ENCODE data around the gene PARVB.
A peak's percentile ranks its signal among the peaks of the same experiment; 100 is the strongest.

PARVB gene

DNA sequence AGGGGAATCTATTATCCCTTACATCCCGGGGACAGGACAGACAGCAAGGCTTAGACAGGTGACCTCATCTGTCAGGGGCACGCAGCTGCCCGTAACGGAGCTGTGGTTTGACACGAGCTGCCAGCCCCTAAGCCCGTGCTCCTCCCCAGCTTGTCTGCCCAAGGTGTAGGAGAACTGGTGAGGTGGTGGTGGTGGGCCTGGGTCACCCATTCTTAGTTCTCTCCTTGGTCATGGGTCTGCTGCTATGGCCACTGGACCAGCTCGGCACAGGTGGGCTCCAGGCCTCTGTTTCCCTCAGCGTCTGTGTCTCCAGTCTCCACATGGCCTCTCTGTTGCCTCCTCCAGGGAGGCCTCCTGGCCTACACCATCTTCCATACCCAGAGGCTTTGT is 162.0 kb downstream of the PARVB start:
- no peak for DNase-seq

DNA sequence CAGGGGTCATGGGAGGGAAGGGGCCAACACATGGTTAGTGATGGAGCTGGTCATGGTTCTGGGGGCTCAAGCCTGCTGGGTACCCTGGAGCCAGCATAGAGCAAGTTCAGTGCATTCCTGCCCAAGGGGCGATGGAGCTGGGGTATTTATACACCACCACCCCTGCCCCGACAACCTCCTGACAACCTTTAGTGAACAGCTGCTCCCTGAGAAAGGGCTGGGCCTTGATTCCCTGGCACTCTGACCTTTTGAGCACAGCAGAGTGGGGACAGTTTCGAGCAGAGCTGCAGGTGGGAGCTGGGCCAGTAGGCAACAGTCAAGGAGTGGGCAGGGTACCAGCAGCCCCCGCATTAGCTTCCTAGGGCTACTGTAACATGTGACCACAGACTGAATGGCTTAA is 162.6 kb downstream of the PARVB start:
- DNase-seq: no peak

DNA sequence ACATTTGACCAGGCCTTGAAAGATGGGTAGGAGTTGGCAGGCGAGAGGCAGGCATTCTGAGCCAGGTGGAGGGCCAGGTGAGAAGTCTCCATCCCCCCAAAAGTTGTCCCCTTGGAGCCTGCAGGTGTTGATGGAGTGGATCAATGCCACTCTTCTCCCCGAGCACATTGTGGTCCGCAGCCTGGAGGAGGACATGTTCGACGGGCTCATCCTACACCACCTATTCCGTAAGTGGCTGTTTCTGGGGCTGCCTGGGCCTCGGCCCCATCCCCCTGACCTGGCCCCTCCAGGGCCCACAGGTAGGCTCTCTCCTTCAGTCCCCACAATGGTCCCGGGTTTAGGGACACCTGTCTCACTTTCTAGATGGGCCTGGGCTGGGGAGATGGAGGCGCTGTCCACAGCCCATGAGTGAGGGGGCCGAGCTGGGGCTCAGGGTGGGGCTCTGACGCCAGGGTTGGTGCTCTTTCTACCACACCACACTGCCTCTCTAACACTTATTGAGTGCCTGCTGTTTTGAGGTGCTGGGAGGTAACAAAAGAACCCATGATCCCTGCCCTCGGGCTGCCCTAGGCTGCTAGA is 163.6 kb downstream of the PARVB start:
- DNase-seq: no peak

DNA sequence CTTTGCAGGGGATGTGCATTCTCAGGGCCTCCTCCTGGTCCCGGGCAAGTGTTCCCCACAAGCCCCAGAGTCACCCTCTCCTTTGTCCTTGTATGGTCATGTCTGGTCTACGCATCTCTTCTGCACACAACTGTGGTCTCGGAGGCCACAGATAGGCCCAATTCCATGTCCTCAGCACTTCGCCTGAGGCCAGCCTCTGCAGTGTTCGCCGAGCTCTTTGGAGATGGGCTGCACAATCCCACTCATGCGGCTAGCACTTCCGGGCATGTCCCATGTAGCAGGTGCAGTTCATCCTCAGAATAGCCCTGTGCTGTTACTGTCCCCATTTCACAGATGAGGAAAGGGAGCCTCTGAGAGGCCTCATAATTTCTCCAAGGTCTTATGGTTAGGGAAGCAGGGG is 164.2 kb downstream of the PARVB start:
- no peak for DNase-seq

DNA sequence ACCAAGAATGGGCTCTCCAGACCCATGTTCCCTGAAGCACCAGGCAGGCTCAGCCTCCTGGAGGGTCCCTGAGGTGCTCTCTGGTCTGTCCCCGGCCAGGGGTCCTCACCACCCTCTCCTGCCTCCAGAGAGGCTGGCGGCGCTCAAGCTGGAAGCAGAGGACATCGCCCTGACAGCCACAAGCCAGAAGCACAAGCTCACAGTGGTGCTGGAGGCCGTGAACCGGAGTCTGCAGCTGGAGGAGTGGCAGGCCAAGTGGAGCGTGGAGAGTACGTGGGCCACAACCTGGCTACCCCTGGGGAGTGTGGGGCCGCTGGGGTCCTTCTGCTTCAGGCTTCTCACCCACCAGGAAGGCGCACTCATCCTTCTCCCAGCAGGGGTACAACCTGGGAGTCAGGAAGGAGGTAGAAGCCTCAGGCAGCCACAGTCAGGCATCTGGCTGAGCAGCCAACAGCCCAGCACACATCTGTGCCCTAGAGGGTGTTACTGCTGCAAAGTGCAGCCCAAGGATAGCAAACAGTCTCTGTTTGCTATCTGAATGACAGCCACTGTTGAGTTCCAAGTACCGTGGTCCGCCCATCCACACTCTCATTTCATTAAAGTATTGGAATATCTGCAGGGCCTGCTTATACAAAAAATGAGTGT is 165.0 kb downstream of the PARVB start:
- no peak for DNase-seq

DNA sequence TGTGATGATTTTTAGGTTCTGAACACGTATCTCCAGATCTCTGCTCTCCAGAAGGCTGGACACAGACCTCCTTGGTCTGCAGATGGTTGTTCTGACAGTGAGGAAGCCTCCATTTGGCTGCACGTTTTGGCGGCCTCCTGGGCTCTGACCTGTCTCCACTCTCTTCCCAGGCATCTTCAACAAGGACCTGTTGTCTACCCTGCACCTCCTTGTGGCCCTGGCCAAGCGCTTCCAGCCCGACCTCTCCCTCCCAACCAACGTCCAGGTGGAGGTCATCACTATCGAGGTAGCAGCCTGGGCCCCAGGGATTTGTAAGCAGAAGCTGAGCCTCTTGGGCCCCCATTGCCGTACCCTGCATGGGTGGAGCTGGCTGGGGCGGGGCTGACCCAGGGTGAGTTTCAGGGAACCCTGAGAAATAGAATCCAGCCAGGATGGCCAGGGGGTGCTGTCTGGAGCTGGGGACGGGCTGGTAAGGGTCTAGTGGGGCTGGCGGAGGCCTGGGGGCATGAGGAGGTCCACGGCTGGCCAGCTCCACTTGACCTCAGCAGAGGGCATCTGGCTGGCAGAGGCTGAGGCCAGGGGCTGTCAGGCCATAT is 166.4 kb downstream of the PARVB start:
- DNase-seq: no peak

DNA sequence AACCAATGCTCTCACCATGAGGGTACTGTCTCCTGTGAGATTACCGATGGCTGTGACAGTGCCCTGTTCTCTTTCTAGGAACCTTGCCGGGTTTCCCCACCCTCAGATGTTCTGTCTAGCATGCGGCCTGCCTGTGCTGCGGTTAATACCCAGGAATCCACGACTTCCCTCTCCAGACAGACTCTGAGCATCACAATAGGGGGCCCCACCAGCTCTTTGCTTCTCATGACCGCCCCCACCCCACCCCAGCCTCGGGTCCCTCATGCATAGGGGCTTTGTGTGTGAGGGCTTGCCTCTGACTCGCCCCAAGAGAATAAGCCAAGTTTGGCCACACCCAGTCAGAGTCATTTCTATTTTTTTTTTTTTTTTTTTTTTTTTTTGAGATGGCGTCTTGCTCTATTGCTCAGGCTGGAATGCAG is 166.9 kb downstream of the PARVB start:
- DNase-seq: no peak

DNA sequence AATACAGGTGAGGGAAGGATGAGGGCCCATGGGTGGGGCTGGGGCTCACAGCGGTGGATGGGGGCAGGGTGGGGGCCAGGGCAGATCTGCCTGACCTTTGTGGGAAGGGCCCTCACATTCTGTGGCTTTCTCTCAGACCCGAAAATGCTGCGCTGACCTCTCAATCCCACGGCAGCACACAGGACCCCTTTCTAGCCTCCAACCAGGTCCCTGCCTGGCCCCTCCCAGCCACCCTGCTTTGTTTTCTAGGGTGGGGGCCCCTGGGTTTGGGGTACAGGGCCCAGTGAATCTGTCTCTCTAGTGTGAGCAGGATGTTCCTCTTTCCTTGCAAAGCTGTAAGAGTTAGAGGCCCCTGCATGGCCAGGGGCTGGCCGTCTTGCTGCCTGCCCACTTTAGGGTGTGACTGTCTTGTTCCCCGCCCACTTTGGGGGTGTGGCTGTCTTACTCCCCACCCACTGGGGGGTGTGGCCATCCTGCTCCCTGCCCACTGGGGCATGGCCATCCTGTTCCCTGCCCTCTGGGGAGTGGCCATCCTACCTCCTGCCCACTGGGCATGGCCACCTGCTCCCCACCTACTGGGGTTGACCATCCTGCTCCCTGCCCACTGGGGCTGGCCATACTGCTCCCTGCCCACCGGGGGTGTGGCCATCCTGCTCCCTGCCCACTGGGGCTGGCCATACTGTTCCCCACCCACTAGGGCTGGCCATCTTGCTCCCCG is 168.2 kb downstream of the PARVB start:
- peak in 1 of 2 experiments; percentile 14 for DNase-seq

DNA sequence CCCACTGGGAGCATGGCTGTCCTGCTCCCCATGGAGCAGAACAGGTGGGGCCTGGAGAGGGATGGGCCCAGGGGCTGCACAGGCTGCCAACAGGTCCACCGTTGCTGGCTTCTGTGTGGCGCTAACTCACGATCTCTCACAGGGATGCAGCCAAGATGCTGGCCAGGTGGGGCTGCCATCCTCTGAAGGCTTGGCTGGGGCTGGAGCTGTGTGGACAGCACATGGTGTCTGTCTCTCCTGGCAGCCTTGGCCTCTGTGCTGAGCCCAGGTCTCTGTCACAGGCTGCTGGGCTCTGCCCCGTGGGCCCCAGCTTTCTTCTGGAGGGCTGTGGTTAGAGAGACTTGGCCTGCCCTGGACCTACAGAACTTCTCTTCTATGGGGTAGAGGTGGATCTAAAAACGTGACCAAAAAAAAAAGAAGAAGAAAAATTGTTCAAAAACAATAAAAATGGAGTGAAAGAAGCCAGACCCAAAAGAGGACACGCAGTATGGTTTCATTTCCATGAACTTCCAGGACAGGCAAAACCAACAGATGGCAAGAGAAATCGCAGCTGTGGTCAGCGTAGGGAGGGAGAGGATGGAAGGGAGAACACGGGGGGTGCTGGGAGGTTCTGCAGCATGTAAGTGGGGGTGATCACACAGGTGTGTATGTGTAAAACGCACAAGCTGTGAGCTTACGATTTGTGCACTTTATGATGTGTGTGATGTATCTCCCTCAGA is 168.9 kb downstream of the PARVB start:
- no peak for DNase-seq

DNA sequence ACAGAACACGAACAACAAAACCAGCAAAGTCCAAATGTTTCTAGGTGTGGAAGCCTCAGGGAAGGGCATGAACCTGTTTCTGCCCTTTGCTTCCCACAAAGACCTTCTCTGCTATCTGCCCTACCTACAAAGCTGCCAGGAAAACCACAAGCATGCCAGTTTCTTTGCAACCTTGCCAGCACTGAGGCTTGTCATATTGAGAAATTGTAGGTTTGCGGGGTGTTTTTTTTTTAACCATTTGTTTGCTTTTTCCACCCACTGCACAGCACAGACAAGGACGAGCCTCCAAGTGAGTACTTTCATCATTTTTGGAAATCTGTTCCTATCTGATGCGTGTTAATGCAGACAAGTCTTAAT is 169.4 kb downstream of the PARVB start:
- DNase-seq: no peak

DNA sequence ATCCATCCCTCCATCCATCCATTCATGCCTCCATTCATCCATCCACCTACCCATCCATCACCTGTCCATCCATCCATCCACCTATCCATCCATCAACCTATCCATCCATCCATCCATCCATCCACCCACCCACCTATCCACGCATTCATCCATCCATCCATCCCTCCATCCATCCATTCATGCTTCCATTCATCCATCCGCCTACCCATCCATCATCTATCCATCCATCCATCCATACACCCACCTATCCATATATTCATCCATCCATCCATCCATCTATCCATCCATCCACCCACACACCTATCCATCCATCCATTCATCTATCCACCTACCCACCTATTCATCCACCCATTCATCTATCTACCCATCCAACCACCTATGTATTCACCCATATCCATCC is 170.5 kb downstream of the PARVB start:
- no peak for DNase-seq

DNA sequence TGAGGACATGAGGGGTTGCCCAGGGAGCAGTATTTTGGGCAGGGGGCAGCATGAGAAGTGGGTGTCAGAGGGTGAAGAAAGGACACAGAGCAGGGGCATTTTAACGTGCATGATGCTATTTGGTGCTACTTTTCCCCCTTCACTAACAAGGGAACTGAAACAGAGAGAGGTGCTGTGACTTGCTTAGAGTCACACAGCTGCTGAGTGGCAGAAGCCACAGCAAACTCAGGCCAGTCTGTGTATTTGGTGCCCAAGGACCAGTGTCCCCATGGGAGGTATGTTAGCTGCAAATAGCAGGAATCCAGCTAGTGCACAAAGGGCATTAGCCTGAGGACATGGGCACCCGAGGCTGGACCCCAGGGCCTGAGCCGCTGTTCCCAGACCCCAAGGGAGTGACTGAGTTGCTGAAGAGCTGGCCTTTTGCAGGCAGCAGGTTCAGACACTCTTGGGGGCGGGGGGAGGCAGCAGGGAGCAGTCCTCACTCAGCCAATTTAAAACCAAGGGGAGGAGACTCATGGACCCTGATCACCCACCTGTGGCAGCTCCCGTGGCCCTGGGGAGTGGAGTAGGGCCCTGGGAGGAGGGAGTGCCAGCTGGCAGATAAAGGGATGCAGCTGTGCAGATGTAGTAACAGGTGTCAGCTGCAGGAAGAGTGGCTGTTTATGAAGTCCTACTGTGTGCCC is 171.2 kb downstream of the PARVB start:
- no peak for DNase-seq

DNA sequence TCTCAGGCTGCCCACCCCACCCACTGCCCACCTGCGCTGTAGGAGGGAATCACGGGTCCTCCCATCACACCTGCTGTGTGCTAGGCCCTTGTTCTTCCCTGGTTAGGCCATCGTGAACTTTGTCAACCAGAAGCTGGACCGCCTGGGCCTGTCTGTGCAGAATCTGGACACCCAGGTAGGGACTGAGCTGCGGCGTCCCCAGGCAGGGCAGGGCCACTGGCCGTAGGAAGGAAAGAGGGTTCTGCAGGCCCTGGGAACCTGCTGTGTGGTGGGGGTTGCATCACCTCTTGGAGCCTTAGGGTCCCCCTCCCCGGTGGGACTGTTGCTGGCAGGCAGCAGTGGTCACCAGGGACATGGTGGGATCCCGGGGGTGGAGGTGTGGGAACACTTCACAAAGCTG is 172.1 kb downstream of the PARVB start:
- no peak for DNase-seq

DNA sequence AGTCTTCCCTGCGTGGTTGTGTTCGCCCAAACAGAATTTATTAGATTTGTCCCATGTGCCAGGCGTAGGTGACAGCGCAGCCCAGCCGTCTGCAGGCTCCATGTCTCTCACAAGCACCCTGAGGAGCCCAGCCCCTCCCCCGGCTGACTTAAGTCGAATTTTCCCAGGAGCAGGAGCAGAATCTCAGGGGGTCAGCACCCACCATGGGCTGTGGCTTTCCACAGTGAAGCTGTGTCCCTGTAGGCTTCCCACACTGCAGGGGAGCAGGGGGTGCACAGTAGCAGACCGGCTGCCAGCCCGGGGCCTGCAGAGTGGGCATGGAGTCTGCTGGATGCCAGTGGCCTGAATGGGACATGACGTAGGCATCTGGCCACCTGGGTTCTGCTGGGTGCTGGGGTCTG is 172.6 kb downstream of the PARVB start:
- DNase-seq: no peak

DNA sequence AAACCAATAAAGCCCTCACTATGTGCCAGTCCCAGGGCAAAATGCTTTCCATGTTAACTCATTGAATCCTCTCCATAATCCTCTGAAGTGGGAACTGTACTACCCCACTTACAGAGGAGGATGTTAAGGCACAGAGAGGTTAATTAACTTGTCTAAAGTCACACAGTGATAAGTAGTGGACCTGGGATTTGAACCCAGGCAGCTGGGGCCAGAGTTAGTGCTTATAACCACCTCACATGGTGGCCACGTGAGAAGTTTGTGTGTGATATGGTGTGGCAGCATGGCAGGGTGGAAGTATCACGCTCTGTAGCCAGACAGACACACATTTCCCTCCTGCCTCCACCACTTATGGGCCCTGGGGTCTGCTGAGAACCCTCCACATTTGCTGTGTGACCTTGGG is 173.2 kb downstream of the PARVB start:
- no peak for DNase-seq

DNA sequence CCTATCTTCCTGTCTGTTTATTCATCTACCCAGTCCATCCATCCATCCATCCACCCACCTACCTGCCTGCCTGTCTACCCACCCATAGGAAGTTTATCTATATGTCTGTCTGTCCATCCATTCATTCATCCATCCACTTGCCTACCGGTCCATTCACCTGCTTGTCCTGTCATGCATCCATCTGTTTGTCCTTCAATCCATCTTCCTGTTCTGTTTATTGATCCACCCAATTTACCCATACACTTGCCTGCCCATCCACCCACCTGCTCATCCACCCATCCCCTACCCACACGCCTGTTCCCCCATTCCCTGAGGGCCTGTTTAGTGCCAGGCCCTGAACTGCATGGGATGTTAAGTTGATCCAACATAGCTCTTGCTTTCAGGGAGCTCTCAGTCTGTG is 175.1 kb downstream of the PARVB start:
- DNase-seq: no peak

DNA sequence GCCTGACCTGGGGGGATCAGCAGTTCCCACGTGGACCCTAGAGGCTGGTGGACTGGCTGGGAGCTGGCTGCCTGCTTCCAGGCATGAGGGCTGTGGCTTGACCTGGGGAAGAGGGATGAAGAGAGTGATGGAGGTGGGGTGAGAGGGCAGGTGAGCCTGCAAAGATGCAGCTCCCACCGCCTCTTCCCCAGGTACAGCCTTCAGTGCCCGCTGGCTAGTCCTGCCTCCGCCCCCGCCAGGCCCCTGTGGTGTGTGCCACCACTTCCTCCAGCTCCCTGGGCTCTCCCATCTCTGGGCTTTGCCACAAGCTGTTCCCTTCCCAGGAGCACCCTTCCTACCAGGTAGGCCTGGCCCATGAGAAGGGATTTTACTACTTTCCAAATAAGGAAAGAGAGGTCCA is 175.8 kb downstream of the PARVB start:
- no peak for DNase-seq

DNA sequence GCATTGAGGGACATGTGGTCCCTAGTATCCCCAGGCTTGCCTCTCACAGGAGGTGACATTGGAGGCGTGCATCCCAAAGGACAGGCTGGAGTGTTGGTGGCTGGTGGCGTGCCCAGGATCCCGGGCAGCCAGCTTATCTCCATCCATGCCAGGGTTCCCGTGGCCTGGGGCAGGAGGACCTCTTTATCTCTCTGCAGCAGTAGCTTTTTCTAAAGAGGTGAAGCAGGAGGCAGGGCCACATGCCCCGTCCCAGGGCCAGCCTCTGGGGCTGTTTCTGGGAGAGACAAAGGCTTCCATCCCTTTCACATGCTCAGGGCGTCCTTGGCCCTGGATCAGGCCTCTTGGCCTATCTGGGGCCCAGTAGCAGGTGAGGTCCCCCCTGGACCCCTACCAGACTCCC is 176.3 kb downstream of the PARVB start:
- no peak for DNase-seq

DNA sequence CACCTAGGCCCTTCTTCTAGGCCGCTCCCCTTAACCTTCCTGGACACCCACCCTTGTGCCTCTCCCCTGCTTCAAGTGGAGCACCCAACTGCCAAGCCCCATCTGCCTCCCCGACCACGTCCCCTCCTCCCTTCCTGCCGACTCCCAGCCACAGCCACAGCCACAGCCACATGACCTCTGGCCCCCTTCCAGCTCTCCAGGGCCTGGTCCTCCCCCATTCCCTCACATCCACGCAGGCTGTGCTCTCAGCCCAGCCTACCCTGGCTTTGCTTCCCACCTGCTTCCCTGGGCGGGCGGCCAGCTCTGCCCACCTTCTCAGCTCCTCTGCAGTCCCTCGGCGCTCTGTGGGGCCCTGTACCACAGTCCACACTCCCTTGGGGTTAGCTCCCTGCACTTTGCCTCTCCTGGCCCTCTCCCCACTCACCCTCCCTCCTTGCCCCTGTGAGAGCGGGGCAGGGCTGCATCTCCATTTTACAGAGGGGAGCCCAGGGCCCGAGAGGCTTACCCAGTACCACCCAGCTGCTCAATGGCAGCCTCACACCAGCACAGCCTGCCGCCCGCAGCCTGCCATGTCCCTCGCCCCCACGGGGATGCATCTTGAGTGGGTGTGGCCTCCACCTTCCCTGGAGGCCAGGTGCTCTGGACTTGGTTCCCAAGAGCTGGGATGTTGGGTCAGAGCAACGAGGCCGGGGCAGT is 176.9 kb downstream of the PARVB start:
- no peak for DNase-seq

DNA sequence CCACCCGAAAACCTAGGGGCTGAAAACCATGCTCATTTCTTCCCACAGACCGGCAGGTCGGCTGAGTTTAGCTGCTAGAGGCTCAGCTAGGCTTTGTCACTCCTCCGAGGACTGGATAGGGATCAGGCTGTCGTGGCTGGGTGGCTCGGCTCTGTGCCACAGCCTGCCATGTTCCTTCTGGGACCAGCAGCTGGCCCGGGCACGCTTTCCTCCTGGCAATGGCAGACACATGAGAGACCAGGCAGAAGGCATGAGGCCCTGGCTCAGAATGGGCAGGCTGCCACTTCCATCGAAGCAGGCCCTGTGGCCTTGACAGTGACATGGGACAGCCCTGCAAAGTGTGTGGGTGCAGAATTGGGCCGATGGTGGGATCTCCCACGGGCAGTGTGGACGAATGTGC is 177.6 kb downstream of the PARVB start:
- no peak for DNase-seq

DNA sequence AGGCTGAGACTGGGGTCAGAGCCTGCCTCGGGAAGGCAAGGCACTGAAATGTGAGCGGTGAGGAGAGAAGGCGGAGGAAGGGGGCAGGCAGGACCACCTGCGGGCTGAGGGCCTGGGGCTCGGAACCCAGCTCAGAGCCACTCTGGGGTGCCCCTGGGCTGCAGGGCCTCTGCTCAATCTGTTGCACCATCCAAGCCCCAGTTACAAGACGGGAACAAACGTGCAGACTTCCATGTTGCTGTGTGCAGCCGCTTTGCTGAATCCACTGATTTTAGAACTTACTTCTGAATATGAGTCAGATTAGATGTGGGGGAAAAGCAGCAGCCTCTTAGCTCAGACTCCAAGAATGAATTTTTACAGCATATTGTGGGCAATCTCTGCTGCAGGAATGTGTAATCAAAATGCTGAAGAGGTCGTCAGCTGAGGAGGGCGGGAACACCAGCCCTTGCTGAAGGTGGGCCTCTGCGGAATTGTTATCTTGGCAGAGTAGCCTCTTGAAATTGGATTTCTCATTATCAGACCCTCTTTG is 178.2 kb downstream of the PARVB start:
- DNase-seq: no peak

DNA sequence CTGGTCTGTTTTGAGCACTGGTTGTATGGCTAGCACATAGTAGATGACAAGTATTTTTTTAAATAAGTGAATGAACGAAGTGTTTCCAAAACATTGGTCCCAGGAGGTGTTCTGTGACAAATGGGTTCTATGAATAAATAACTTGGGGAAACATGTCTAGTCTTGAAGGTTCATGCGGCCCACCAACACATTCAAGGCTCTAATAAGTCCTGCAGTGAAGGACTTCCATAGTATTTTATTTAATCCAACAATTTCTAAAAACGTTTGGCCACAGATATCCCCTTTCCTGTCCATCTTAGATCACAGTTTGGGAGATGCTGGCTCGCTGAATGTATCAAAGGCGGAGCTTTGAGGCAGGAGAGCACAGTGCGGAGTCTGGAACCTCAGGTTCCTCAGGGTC is 179.1 kb downstream of the PARVB start:
- DNase-seq: no peak
